ENCODE results near the gene PCSK5.

- TF ChIP-seq EGR1 (IDR thresholded peaks at IDR 0.05; ENCODE audit: low read depth) (no peak), YY1 (IDR thresholded peaks at IDR 0.05; ENCODE audit: extremely low read depth, insufficient replicate concordance, low read depth, low read length) (no peak), CTCF (IDR thresholded peaks at IDR 0.05 in 2 of 3, conservative IDR thresholded peaks at IDR 0.05 in 1 of 3; ENCODE audit: borderline replicate concordance in 1 of 3, insufficient read depth in 1 of 3, low read depth in 2 of 3, low read length in 2 of 3) (no peak), FOSL1 (IDR thresholded peaks at IDR 0.05; ENCODE audit: low read depth) (no peak), SIN3A (IDR thresholded peaks at IDR 0.05; ENCODE audit: low read depth) (no peak), ZBTB33 (IDR thresholded peaks at IDR 0.05; ENCODE audit: extremely low read depth, insufficient replicate concordance, low read length) (no peak), REST (IDR thresholded peaks at IDR 0.05; ENCODE audit: low read depth) (no peak), POLR2A (IDR thresholded peaks at IDR 0.05; ENCODE audit: borderline replicate concordance, extremely low read depth, insufficient read depth, insufficient read length) (no peak), MAX (IDR thresholded peaks at IDR 0.05) (no peak), EZH2 (IDR thresholded peaks at IDR 0.05) (no peak), POLR2AphosphoS5 (IDR thresholded peaks at IDR 0.05; ENCODE audit: low read depth, low read length) (no peak), EZH2phosphoT487 (IDR thresholded peaks at IDR 0.05; ENCODE audit: borderline replicate concordance) (no peak), SP1 (IDR thresholded peaks at IDR 0.05; ENCODE audit: low read depth) (no peak), CEBPB (IDR thresholded peaks at IDR 0.05; ENCODE audit: low read depth) (no peak)
Observed at GRCh38 chr9:76289042-76289441, 398.6 kb downstream of the PCSK5 start.
